HCT116 (cell line): ENCODE results near the gene APP. TPM values are rescaled to one million over a fixed set of nuclear protein-coding genes. Genes with fewer than 3 reads are reported as not detected.

ENCODE experiments used
- ATAC-seq: fragments of 200-7000 bp; cut with Tn5 transposase; 2 replicates; pipeline ENCODE4 v1.9.1; 2020; ENCODE audit warnings: mild to moderate bottlenecking, moderate library complexity
- BruUV-seq: library from RNA; stranded (reverse); fragments of 400-500 nt; replicated peaks from 2 replicates; lab custom pipeline; 2021; lab: Mats Ljungman, UMichigan
- CTCF ChIA-PET: fragments of 300-600 bp; sonication (Branson Sonifier 250); formaldehyde crosslinking; loops from one replicate; lab custom pipeline; 2021; ENCODE audit warnings: antibody characterized with exemption; lab: Charles Lee
- POLR2A ChIA-PET: fragments of 300-600, 350-600 bp; sonication (Branson Sonifier 250); formaldehyde crosslinking; loops from one replicate; lab custom pipeline; 2021; ENCODE audit warnings: antibody characterized with exemption; lab: Charles Lee
- RAD21 ChIA-PET, 2 experiments: fragments of 300-600 bp; sonication (Branson Sonifier 250); formaldehyde crosslinking; loops; one replicate each; lab custom pipeline; 2023; ENCODE audit warnings: low total read pairs in 2 of 2; ENCODE audit not compliant: uncharacterized antibody in 2 of 2, unreplicated experiment in 2 of 2, low non-redundant PET in 1 of 2; lab: Charles Lee
- DNase-seq: peaks from one replicate; pipeline ENCODE4 v3.0.0-alpha.2; 2010; ENCODE audit warnings: low read depth, low spot score
- H2AFZ ChIP-seq: fragments of 200-600 bp; shearing (Covaris generic), sonication (generic); 2 replicates; pipeline ENCODE4 v1.6.1; 2017; ENCODE audit warnings: low read depth, mixed run types, mixed read lengths, antibody characterized with exemption, low read length; ENCODE audit not compliant: poor library complexity, severe bottlenecking
- H3K27ac ChIP-seq: 2 replicates; pipeline ENCODE4 v1.5.1; 2012; ENCODE audit warnings: low read depth, low read length
- H3K27me3 ChIP-seq: fragments of 200-600 bp; sonication (generic); 2 replicates; pipeline ENCODE4 v1.6.1; 2016; ENCODE audit warnings: mixed run types, low read length, mixed read lengths; ENCODE audit not compliant: insufficient read depth
- H3K36me3 ChIP-seq, 2 experiments: fragments of 200-500 bp in 1 of 2; fragments of 200-600 bp in 1 of 2; sonication (Bioruptor generic) in 1 of 2; sonication (generic) in 1 of 2; 2 replicates each; pipeline versions ENCODE4 v1.5.1 to v1.6.1; 2014 to 2016; ENCODE audit warnings: low read length in 2 of 2, inconsistent platforms in 1 of 2, mixed read lengths in 1 of 2, mixed run types in 1 of 2; ENCODE audit not compliant: insufficient read depth in 2 of 2, control insufficient read depth in 1 of 2
- H3K4me1 ChIP-seq, 2 experiments: fragments of 200-600 bp in 1 of 2; sonication (generic) in 1 of 2; 2 replicates each; pipeline versions ENCODE4 v1.5.1 to v1.6.1; 2012 to 2017; ENCODE audit warnings: low read length in 2 of 2, inconsistent platforms in 1 of 2, mild to moderate bottlenecking in 1 of 2, mixed read lengths in 1 of 2, mixed run types in 1 of 2, moderate library complexity in 1 of 2; ENCODE audit not compliant: insufficient read depth in 2 of 2, control insufficient read depth in 1 of 2
- H3K4me2 ChIP-seq: fragments of 200-600 bp; sonication (generic); 2 replicates; pipeline ENCODE4 v1.6.1; 2017; ENCODE audit warnings: mixed run types, low read length, mixed read lengths
- H3K4me3 ChIP-seq, 2 experiments: fragments of 200-600 bp in 1 of 2; sonication (generic) in 1 of 2; replicated peaks in 1 of 2; 2 replicates each; pipeline ENCODE4 v1.5.1; 2011 to 2016; ENCODE audit warnings: low read length in 2 of 2, control low read depth in 1 of 2, low read depth in 1 of 2, mild to moderate bottlenecking in 1 of 2, mixed read lengths in 1 of 2, mixed run types in 1 of 2
- H3K79me2 ChIP-seq: fragments of 200-600 bp; sonication (generic); 2 replicates; pipeline ENCODE4 v1.6.1; 2017; ENCODE audit warnings: mild to moderate bottlenecking, mixed run types, low read length, moderate library complexity, mixed read lengths; ENCODE audit not compliant: insufficient read depth
- H3K9ac ChIP-seq: fragments of 200-600 bp; sonication (generic); 2 replicates; pipeline ENCODE4 v1.6.1; 2016; ENCODE audit warnings: low read length, mixed read lengths
- H3K9me2 ChIP-seq: fragments of 200-600 bp; sonication (generic), shearing (Covaris generic); 2 replicates; pipeline ENCODE4 v1.6.1; 2017; ENCODE audit warnings: mixed run types, mild to moderate bottlenecking, moderate library complexity; ENCODE audit not compliant: insufficient read depth
- H3K9me3 ChIP-seq, 2 experiments: fragments of 200-500 bp in 1 of 2; fragments of 200-600 bp in 1 of 2; sonication (Bioruptor generic) in 1 of 2; sonication (generic) in 1 of 2; 2 replicates each; pipeline ENCODE4 v1.6.1; 2014 to 2017; ENCODE audit warnings: low read length in 2 of 2, mixed read lengths in 2 of 2, inconsistent platforms in 1 of 2, low read depth in 1 of 2, mild to moderate bottlenecking in 1 of 2, mixed run types in 1 of 2, moderate library complexity in 1 of 2; ENCODE audit not compliant: control insufficient read depth in 1 of 2, insufficient read depth in 1 of 2
- H4K20me1 ChIP-seq: fragments of 200-600 bp; sonication (generic), shearing (Covaris generic); 2 replicates; pipeline ENCODE4 v1.6.1; 2017; ENCODE audit warnings: mixed run types, mild to moderate bottlenecking, moderate library complexity; ENCODE audit not compliant: insufficient read depth
- ATF3 ChIP-seq: IDR thresholded peaks from 2 replicates; pipeline ENCODE4 v1.6.1; 2012
- CBX3 ChIP-seq: IDR thresholded peaks from 2 replicates; pipeline ENCODE4 v1.6.1; 2012; ENCODE audit warnings: low read depth
- ELF1 ChIP-seq: IDR thresholded peaks from 2 replicates; pipeline ENCODE4 v1.6.1; 2012; ENCODE audit warnings: low read depth, borderline replicate concordance
- EZH2 ChIP-seq: fragments of 200-600 bp; sonication (generic); IDR thresholded peaks from 2 replicates; pipeline ENCODE4 v1.6.1; 2017; ENCODE audit warnings: antibody characterized with exemption, mixed run types
- FOSL1 ChIP-seq: IDR thresholded peaks from 2 replicates; pipeline ENCODE4 v1.6.1; 2012; ENCODE audit warnings: low read depth
- MAX ChIP-seq: IDR thresholded peaks from 2 replicates; pipeline ENCODE4 v1.6.1; 2012
- POLR2A ChIP-seq: IDR thresholded peaks from 2 replicates; pipeline ENCODE4 v1.7.0; 2011; ENCODE audit warnings: borderline replicate concordance; ENCODE audit not compliant: insufficient read depth, insufficient read length; ENCODE audit errors: extremely low read depth
- SIN3A ChIP-seq: IDR thresholded peaks from 2 replicates; pipeline ENCODE4 v1.6.1; 2012; ENCODE audit warnings: low read depth
- SP1 ChIP-seq: IDR thresholded peaks from 2 replicates; pipeline ENCODE4 v1.6.1; 2012; ENCODE audit warnings: low read depth
- SRF ChIP-seq: IDR thresholded peaks from 2 replicates; pipeline ENCODE4 v1.6.1; 2012; ENCODE audit warnings: low read depth
- TCF7L2 ChIP-seq: IDR thresholded peaks from 2 replicates; pipeline ENCODE4 v1.7.0; 2011; ENCODE audit warnings: borderline replicate concordance, inconsistent platforms; ENCODE audit not compliant: insufficient read depth, insufficient read length; ENCODE audit errors: extremely low read depth
- YY1 ChIP-seq: IDR thresholded peaks from 2 replicates; pipeline ENCODE4 v1.6.1; 2011; ENCODE audit warnings: low read length, low read depth, moderate library complexity, mild to moderate bottlenecking; ENCODE audit not compliant: insufficient replicate concordance; ENCODE audit errors: extremely low read depth
- ZBTB33 ChIP-seq: IDR thresholded peaks from 2 replicates; pipeline ENCODE4 v1.6.1; 2011; ENCODE audit warnings: mild to moderate bottlenecking, low read length, moderate library complexity; ENCODE audit not compliant: insufficient replicate concordance; ENCODE audit errors: extremely low read depth
- intact Hi-C: fragments of 100-400 bp; cut with micrococcal nuclease; formaldehyde crosslinking; loops from 2 replicates; pipeline ENCODE4 v1.10.0; 2022
- total RNA-seq: library from RNA; stranded (reverse); gene quantifications from one replicate; pipeline ENCODE4 v1.2.1, GENCODE V29; 2021; ENCODE audit not compliant: unreplicated experiment

APP gene
- total RNA-seq, 1 experiment from 2014 or later = 267 TPM

GRCh38 chr21:25938658-25939395 is 231.7 kb downstream of the APP start:
- H3K9ac ChIP-seq = no peak overlapping the region

More at GRCh38 chr21:25938658-25939395, 231.7 kb downstream of the APP start:
- TF ChIP-seq SP1 = no peak
- no peak for TF ChIP-seq ELF1
- no peak for TF ChIP-seq FOSL1
- no peak for TF ChIP-seq SIN3A
- no peak for TF ChIP-seq SRF
- TF ChIP-seq ZBTB33 = no peak
- TF ChIP-seq POLR2A = no peak
- no peak for TF ChIP-seq CBX3
- no peak for TF ChIP-seq MAX
- TF ChIP-seq EZH2 = no peak
- no peak for TF ChIP-seq ATF3
- TF ChIP-seq TCF7L2 = no peak
- no peak for TF ChIP-seq YY1
- peaks cover 5% of the 10 kb centered on the region; the same call in 1 of the 2 replicates for H3K79me2 ChIP-seq
- no peaks in the 10 kb centered on the region for H3K9me2 ChIP-seq
- no TSS peak for BruUV-seq
- intact Hi-C loops = no loop called here
- no peaks in the 10 kb centered on the region for H3K9me3 ChIP-seq
- H2AFZ ChIP-seq = no peak overlapping the region
- ATAC-seq (no peak), DNase-seq (no peak)
- POLR2A ChIA-PET = no interaction called here
- RAD21 ChIA-PET = no interaction called here
- no peaks in the 10 kb centered on the region for H3K4me1 ChIP-seq
- no peak overlapping the region for H3K27ac ChIP-seq
- CTCF ChIA-PET = no interaction called here
- no peak overlapping the region for H3K4me2 ChIP-seq
- H3K4me3 ChIP-seq = no peak overlapping the region
- H3K27me3 ChIP-seq = no peaks in the 10 kb centered on the region
- H4K20me1 ChIP-seq = no peaks in the 10 kb centered on the region; the same call in 1 of the 2 replicates
- H3K36me3 ChIP-seq = no peaks in the 10 kb centered on the region
